GM19395 (cell line): ENCODE data around the gene FADS3.

Experiments
- ATAC-seq: cut with Tn5 transposase; IDR thresholded peaks from one replicate; pipeline ENCODE4 v1.9.1; 2021; ENCODE audit warnings: mild to moderate bottlenecking, moderate library complexity; ENCODE audit not compliant: unreplicated experiment

The FADS3 gene

GRCh38 chr11:61891331-61892084 is at the start of gene FADS3:
FADS3 (minus strand) TSS chr11:61891545; CDS start chr11:61891381, 164 bp downstream.
- peak; percentile 56 for ATAC-seq

GRCh38 chr11:61940466-61940865 is 49.1 kb upstream of the FADS3 start:
- no peak for ATAC-seq

GRCh38 chr11:61935861-61936260 is 44.5 kb upstream of the FADS3 start:
- no peak for ATAC-seq

- no peak for ATAC-seq
These were observed 39.6 kb upstream of the FADS3 start for GRCh38 chr11:61930933-61931332.

- no peak for ATAC-seq
These were observed 37.3 kb upstream of the FADS3 start for GRCh38 chr11:61928606-61929005.

- ATAC-seq, result no peak
These were observed 36.2 kb upstream of the FADS3 start for GRCh38 chr11:61927501-61927900.

- ATAC-seq, result no peak
These were observed 34.9 kb upstream of the FADS3 start for GRCh38 chr11:61926235-61926634.

- ATAC-seq, result no peak
These were observed 34.4 kb upstream of the FADS3 start for GRCh38 chr11:61925736-61926135.

GRCh38 chr11:61924064-61924455 is 32.7 kb upstream of the FADS3 start:
- no peak for ATAC-seq

- no peak for ATAC-seq
These were observed 32.1 kb upstream of the FADS3 start for GRCh38 chr11:61923166-61924063.

GRCh38 chr11:61922539-61922938 is 31.2 kb upstream of the FADS3 start:
- ATAC-seq, result no peak

- ATAC-seq, result no peak
These were observed 30.1 kb upstream of the FADS3 start for GRCh38 chr11:61921446-61921845.

GRCh38 chr11:61919705-61920631 is 28.6 kb upstream of the FADS3 start:
- ATAC-seq, result no peak

- ATAC-seq, result no peak
These were observed 27.8 kb upstream of the FADS3 start for GRCh38 chr11:61918938-61919704.

- no peak for ATAC-seq
These were observed 27.0 kb upstream of the FADS3 start for GRCh38 chr11:61918251-61918937.

- no peak for ATAC-seq
These were observed 26.2 kb upstream of the FADS3 start, which contains the start of gene RAB3IL1 for GRCh38 chr11:61917334-61918109. RAB3IL1 (minus strand) TSS chr11:61917566; CDS start chr11:61917367, 199 bp downstream.

GRCh38 chr11:61916737-61917333 is 25.5 kb upstream of the FADS3 start:
- ATAC-seq, result no peak

- ATAC-seq, result no peak
These were observed 23.3 kb upstream of the FADS3 start for GRCh38 chr11:61914471-61915171.
